GM18508 (cell line): ENCODE data around the gene NFE2.
"Not testable (repeated sequence)": the region's sequence is repeated elsewhere in the genome, so short reads cannot be mapped to it uniquely, and the experiment has no call there.

Source experiments
- ATAC-seq: cut with Tn5 transposase; IDR thresholded peaks from one replicate; pipeline ENCODE4 v1.9.1; 2021; ENCODE audit warnings: moderate number of reproducible peaks; ENCODE audit not compliant: insufficient read depth, unreplicated experiment

NFE2 gene

GRCh38 chr12:54285150-54286041 lies 15.4 kb downstream of the NFE2 start:
- ATAC-seq = no peak

- ATAC-seq = not testable (repeated sequence)
Observed at GRCh38 chr12:54284070-54284780, 16.6 kb downstream of the NFE2 start.

- ATAC-seq = no peak
Observed at GRCh38 chr12:54282949-54283593, 17.7 kb downstream of the NFE2 start.

GRCh38 chr12:54281694-54282093 lies 19.1 kb downstream of the NFE2 start:
- not testable (repeated sequence) for ATAC-seq

- not testable (repeated sequence) for ATAC-seq
Observed at GRCh38 chr12:54281261-54281638, 19.6 kb downstream of the NFE2 start.

GRCh38 chr12:54280468-54281260 lies 20.2 kb downstream of the NFE2 start, which contains the start of gene HNRNPA1:
Gene HNRNPA1, plus strand, starts transcription at chr12:54280726. Its CDS starts 82 bp downstream, at chr12:54280808.
- peak; percentile 67 for ATAC-seq

GRCh38 chr12:54279632-54280467 lies 21.0 kb downstream of the NFE2 start, which contains the start of gene CBX5:
Gene CBX5, minus strand, starts transcription at chr12:54280122. Its CDS starts 22,472 bp downstream, at chr12:54257650.
- peak; percentile 78 for ATAC-seq

GRCh38 chr12:54279227-54279631 lies 21.6 kb downstream of the NFE2 start:
- ATAC-seq = no peak

- ATAC-seq = no peak
Observed at GRCh38 chr12:54277823-54278276, 23.0 kb downstream of the NFE2 start.

- no peak for ATAC-seq
Observed at GRCh38 chr12:54276368-54276767, 24.4 kb downstream of the NFE2 start.

- ATAC-seq = no peak
Observed at GRCh38 chr12:54273981-54274380, 26.8 kb downstream of the NFE2 start.

- ATAC-seq = no peak
Observed at GRCh38 chr12:54272214-54272613, 28.6 kb downstream of the NFE2 start.

GRCh38 chr12:54270345-54270744 lies 30.5 kb downstream of the NFE2 start:
- no peak for ATAC-seq

GRCh38 chr12:54266852-54267251 lies 34.0 kb downstream of the NFE2 start:
- no peak for ATAC-seq

- ATAC-seq = no peak
Observed at GRCh38 chr12:54265364-54265812, 35.4 kb downstream of the NFE2 start.

- no peak for ATAC-seq
Observed at GRCh38 chr12:54262403-54262925, 38.4 kb downstream of the NFE2 start.

- ATAC-seq = no peak
Observed at GRCh38 chr12:54261815-54262402, 38.9 kb downstream of the NFE2 start.
